ENCODE results near the gene TRPV4. TPM values are rescaled to one million over a fixed set of nuclear protein-coding genes. Genes with fewer than 3 reads are reported as not detected.

TRPV4 gene
- total RNA-seq, 5 donors from 2014 or later (not counting 1 experiment from before 2014, with no cell fraction given) = not detected

- ChIA-PET CTCF (interaction anchor here in 1 of 2 donors (0.5 to 1.4 kb wide), 2 partner anchors 10 to 865 kb away, joined by 4 read pairs; no protein-coding TSS in a partner anchor), POLR2A (no interaction called here)
- no peak overlapping the region for H3K27ac ChIP-seq (ENCODE audit: low read length)
- Mint-ChIP-seq H3K36me3 (no peaks in the 10 kb centered on the region), H3K27me3 (peaks cover 4 to 6% of the 10 kb centered on the region in 2 donors), H3K27ac (no peak overlapping the region), H3K4me1 (no peaks in the 10 kb centered on the region), H3K4me3 (no peak overlapping the region), H3K9me3 (no peaks in the 10 kb centered on the region)
- H3K36me3 ChIP-seq (ENCODE audit: control insufficient read depth in 2 of 2, extremely low read depth in 1 of 2, insufficient read depth in 1 of 2, low read length in 1 of 2) = no peaks in the 10 kb centered on the region
- no peaks in the 10 kb centered on the region for H3K4me1 ChIP-seq (ENCODE audit: control insufficient read depth in 1 of 2, extremely low read depth in 1 of 2, insufficient read depth in 2 of 2, low read length in 2 of 2)
- no peak overlapping the region for H3K4me3 ChIP-seq (ENCODE audit: control insufficient read depth in 1 of 2, extremely low read depth in 1 of 2, low read length in 1 of 2)
- H3K27me3 ChIP-seq (replicated peaks in 1 of 2; ENCODE audit: control insufficient read depth in 2 of 2, extremely low read depth in 1 of 2, insufficient read depth in 2 of 2, low read length in 1 of 2) = peaks cover 0 to 60% of the 10 kb centered on the region in 2 experiments
- no peak for ATAC-seq (replicated peaks in 1 of 4)
- DNase-seq = no peak
- no peaks in the 10 kb centered on the region for H3K9me3 ChIP-seq
- 69% methylated on average over 17 of the region's 20 CpGs for WGBS (ENCODE audit: insufficient coverage)
These were observed 18.5 kb downstream of the TRPV4 start for GRCh38 chr12:109814600-109815150.

GRCh38 chr12:109813810-109814416 lies 19.3 kb downstream of the TRPV4 start:
- DNase-seq (no peak), ATAC-seq (replicated peaks in 1 of 4) (no peak)
- Mint-ChIP-seq H3K27me3 (peaks cover 0 to 6% of the 10 kb centered on the region in 2 donors), H3K36me3 (no peaks in the 10 kb centered on the region), H3K4me1 (no peaks in the 10 kb centered on the region), H3K27ac (no peak overlapping the region), H3K4me3 (no peak overlapping the region), H3K9me3 (no peaks in the 10 kb centered on the region)
- Histone ChIP-seq H3K36me3 (ENCODE audit: control insufficient read depth in 2 of 2, extremely low read depth in 1 of 2, insufficient read depth in 1 of 2, low read length in 1 of 2) (no peaks in the 10 kb centered on the region), H3K4me3 (ENCODE audit: control insufficient read depth in 1 of 2, extremely low read depth in 1 of 2, low read length in 1 of 2) (no peak overlapping the region), H3K27ac (ENCODE audit: low read length) (no peak overlapping the region), H3K4me1 (ENCODE audit: control insufficient read depth in 1 of 2, extremely low read depth in 1 of 2, insufficient read depth in 2 of 2, low read length in 2 of 2) (no peaks in the 10 kb centered on the region), H3K27me3 (replicated peaks in 1 of 2; ENCODE audit: control insufficient read depth in 2 of 2, extremely low read depth in 1 of 2, insufficient read depth in 2 of 2, low read length in 1 of 2) (peaks cover 0 to 52% of the 10 kb centered on the region in 2 experiments), H3K9me3 (no peaks in the 10 kb centered on the region)
- POLR2A ChIA-PET = no interaction called here
- WGBS (ENCODE audit: insufficient coverage) = 71% methylated on average over 4 of the region's 6 CpGs
- CTCF ChIA-PET = no interaction called here

- H3K4me3 ChIP-seq (ENCODE audit: control insufficient read depth in 1 of 2, extremely low read depth in 1 of 2, low read length in 1 of 2) = no peak overlapping the region
- 90% methylated on average over 2 of the region's 5 CpGs for WGBS (ENCODE audit: insufficient coverage)
- no peak overlapping the region for H3K4me3 Mint-ChIP-seq
- ChIA-PET POLR2A (interaction anchor here in 1 of 2 donors (0.7 kb wide), 1 partner anchor 28 kb away, joined by 4 read pairs; no protein-coding TSS in a partner anchor), CTCF (no interaction called here)
- peaks cover 0 to 2% of the 10 kb centered on the region in 2 donors for H3K27me3 Mint-ChIP-seq
- ATAC-seq (replicated peaks in 1 of 4) (no peak), DNase-seq (no peak)
- H3K4me1 Mint-ChIP-seq = no peaks in the 10 kb centered on the region
- H3K9me3 Mint-ChIP-seq = no peaks in the 10 kb centered on the region
- no peak overlapping the region for H3K27ac Mint-ChIP-seq
- no peak overlapping the region for H3K27ac ChIP-seq (ENCODE audit: low read length)
- peaks cover 0 to 35% of the 10 kb centered on the region in 2 experiments for H3K27me3 ChIP-seq (replicated peaks in 1 of 2; ENCODE audit: control insufficient read depth in 2 of 2, extremely low read depth in 1 of 2, insufficient read depth in 2 of 2, low read length in 1 of 2)
- H3K36me3 Mint-ChIP-seq = no peaks in the 10 kb centered on the region
- H3K36me3 ChIP-seq (ENCODE audit: control insufficient read depth in 2 of 2, extremely low read depth in 1 of 2, insufficient read depth in 1 of 2, low read length in 1 of 2) = no peaks in the 10 kb centered on the region
- H3K4me1 ChIP-seq (ENCODE audit: control insufficient read depth in 1 of 2, extremely low read depth in 1 of 2, insufficient read depth in 2 of 2, low read length in 2 of 2) = no peaks in the 10 kb centered on the region
- H3K9me3 ChIP-seq = no peaks in the 10 kb centered on the region
These were observed 21.6 kb downstream of the TRPV4 start for GRCh38 chr12:109811624-109811995.

- Histone ChIP-seq H3K9me3 (no peaks in the 10 kb centered on the region), H3K27me3 (replicated peaks in 1 of 2; ENCODE audit: control insufficient read depth in 2 of 2, extremely low read depth in 1 of 2, insufficient read depth in 2 of 2, low read length in 1 of 2) (peaks cover 0 to 35% of the 10 kb centered on the region in 2 experiments), H3K4me3 (ENCODE audit: control insufficient read depth in 1 of 2, extremely low read depth in 1 of 2, low read length in 1 of 2) (no peak overlapping the region), H3K4me1 (ENCODE audit: control insufficient read depth in 1 of 2, extremely low read depth in 1 of 2, insufficient read depth in 2 of 2, low read length in 2 of 2) (no peaks in the 10 kb centered on the region), H3K36me3 (ENCODE audit: control insufficient read depth in 2 of 2, extremely low read depth in 1 of 2, insufficient read depth in 1 of 2, low read length in 1 of 2) (no peaks in the 10 kb centered on the region), H3K27ac (ENCODE audit: low read length) (no peak overlapping the region)
- Mint-ChIP-seq H3K27me3 (peaks cover 0 to 2% of the 10 kb centered on the region in 2 donors), H3K9me3 (no peaks in the 10 kb centered on the region), H3K4me3 (no peak overlapping the region), H3K36me3 (no peaks in the 10 kb centered on the region), H3K4me1 (no peaks in the 10 kb centered on the region), H3K27ac (no peak overlapping the region)
- 88% methylated on average over 5 of the region's 10 CpGs for WGBS (ENCODE audit: insufficient coverage)
- CTCF ChIA-PET = no interaction called here
- ATAC-seq (replicated peaks in 1 of 4) = no peak
- POLR2A ChIA-PET = interaction anchor here in 1 of 2 donors (0.6 kb wide), 1 partner anchor 367 kb away, joined by 5 read pairs; no protein-coding TSS in a partner anchor
- DNase-seq = no peak
These were observed 22.1 kb downstream of the TRPV4 start for GRCh38 chr12:109810954-109811623.

GRCh38 chr12:109808876-109809646 lies 24.1 kb downstream of the TRPV4 start:
- Histone ChIP-seq H3K9me3 (no peaks in the 10 kb centered on the region), H3K27me3 (replicated peaks in 1 of 2; ENCODE audit: control insufficient read depth in 2 of 2, extremely low read depth in 1 of 2, insufficient read depth in 2 of 2, low read length in 1 of 2) (peaks cover 0 to 28% of the 10 kb centered on the region in 2 experiments), H3K4me3 (ENCODE audit: control insufficient read depth in 1 of 2, extremely low read depth in 1 of 2, low read length in 1 of 2) (no peak overlapping the region), H3K27ac (ENCODE audit: low read length) (no peak overlapping the region), H3K36me3 (ENCODE audit: control insufficient read depth in 2 of 2, extremely low read depth in 1 of 2, insufficient read depth in 1 of 2, low read length in 1 of 2) (no peaks in the 10 kb centered on the region), H3K4me1 (ENCODE audit: control insufficient read depth in 1 of 2, extremely low read depth in 1 of 2, insufficient read depth in 2 of 2, low read length in 2 of 2) (peaks cover 0 to 5% of the 10 kb centered on the region in 2 experiments)
- Mint-ChIP-seq H3K4me3 (no peak overlapping the region), H3K27me3 (peaks cover 0 to 3% of the 10 kb centered on the region in 2 donors), H3K9me3 (no peaks in the 10 kb centered on the region), H3K27ac (no peak overlapping the region), H3K36me3 (no peaks in the 10 kb centered on the region), H3K4me1 (peaks cover 0 to 2% (median 0%) of the 10 kb centered on the region in 3 donors)
- ATAC-seq (replicated peaks in 1 of 4) = no peak
- WGBS (ENCODE audit: insufficient coverage) = 80% methylated on average over 4 of the region's 4 CpGs
- no peak for DNase-seq
- POLR2A ChIA-PET = no interaction called here
- CTCF ChIA-PET = interaction anchor here in 1 of 2 donors (1.6 kb wide), 1 partner anchor 37 kb away, joined by 4 read pairs; no protein-coding TSS in a partner anchor
